ENCODE measurements around the gene PDE4A. TPM values are rescaled to one million over a fixed set of nuclear protein-coding genes. Genes with fewer than 3 reads are reported as not detected.

Gene PDE4A
- total RNA-seq, 1 experiment from 2014 or later = 3.7 TPM

DNA sequence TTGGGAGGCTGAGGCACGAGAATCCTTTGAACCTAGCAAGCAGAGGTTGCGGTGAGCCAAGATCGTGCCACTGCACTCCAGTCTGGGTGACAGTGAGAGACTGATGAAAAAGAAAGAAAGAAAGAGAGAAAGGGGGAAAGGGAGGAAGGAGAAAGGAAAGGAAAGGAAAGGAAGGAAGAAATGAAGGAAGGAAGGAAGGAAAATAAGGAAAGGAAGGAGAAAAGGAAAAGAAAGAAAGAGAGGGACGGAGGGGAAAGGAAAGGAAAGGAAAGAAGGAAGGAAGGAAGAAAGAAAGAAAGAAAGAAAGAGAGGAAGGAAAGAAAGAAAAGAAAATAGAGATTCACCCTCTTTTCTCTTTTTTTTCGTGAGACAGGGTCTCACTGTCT lies 8.7 kb downstream of the PDE4A start:
- no peak for DNase-seq
- Histone ChIP-seq H3K36me3 (no peaks in the 10 kb centered on the region), H3K27ac (no peak overlapping the region), H3K27me3 (no peaks in the 10 kb centered on the region), H3K9me3 (replicated peaks) (no peaks in the 10 kb centered on the region), H3K4me3 (no peak overlapping the region), H3K4me1 (peaks cover 8% of the 10 kb centered on the region)

- no peaks in the 10 kb centered on the region for H3K27me3 ChIP-seq
- H3K4me3 ChIP-seq = peak overlapping the region; percentile 57
- H3K9me3 ChIP-seq (replicated peaks) = no peaks in the 10 kb centered on the region
- H3K36me3 ChIP-seq = no peaks in the 10 kb centered on the region
- DNase-seq = peak; percentile 34 to 59
- H3K4me1 ChIP-seq = 0 out of 2 replicates have a peak, but pooled peaks cover 3% of the 10 kb centered on the region
- no peak overlapping the region for H3K27ac ChIP-seq
These were observed 10.3 kb downstream of the PDE4A start for GRCh38 chr19:10430505-10431253.

DNA sequence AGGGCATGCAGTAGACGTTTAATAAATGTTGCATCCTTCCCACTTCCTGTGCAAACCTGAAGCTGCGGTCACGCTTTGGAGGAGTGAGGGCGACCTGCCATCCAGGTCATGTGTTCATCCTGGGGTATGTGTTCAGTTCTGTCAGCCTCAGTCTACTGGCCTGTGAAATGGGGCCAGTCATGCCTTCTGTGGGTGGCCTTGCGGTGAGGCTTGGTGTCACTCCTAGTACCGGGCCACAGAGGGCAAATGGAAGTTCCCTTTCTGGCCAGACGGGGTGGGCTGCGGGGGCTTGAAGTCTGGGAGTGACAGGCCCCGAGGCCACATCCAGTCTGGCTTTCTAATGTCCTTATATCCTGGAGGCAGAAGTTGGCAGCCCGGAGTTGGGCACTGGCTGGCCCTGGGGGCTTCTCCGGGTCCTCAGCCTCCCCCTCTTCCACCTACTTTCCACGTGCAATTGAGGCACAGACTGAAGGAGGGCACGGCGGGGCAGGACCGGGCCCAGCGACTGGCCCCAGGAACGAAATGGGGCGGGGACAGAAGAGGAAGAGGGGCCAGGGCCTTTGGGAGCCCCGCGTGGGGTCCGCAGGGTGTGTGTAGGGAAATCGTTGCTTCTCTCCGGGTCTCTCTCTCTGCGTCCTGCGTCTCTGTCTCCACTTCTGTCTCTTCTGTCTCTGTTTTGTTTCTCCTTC lies 11.1 kb downstream of the PDE4A start:
- Histone ChIP-seq H3K4me1 (0 out of 2 replicates have a peak, but pooled peaks cover 3% of the 10 kb centered on the region), H3K27ac (no peak overlapping the region; the same call in 1 of the 2 replicates), H3K4me3 (peak overlapping the region; percentile 57), H3K9me3 (replicated peaks) (no peaks in the 10 kb centered on the region), H3K27me3 (no peaks in the 10 kb centered on the region), H3K36me3 (no peaks in the 10 kb centered on the region)
- no peak for DNase-seq

GRCh38 chr19:10431943-10432735 lies 11.8 kb downstream of the PDE4A start:
- H3K4me3 ChIP-seq = peak overlapping the region; percentile 57
- peak; percentile 67 to 69 for DNase-seq
- H3K36me3 ChIP-seq = no peaks in the 10 kb centered on the region
- 0 out of 2 replicates have a peak, but pooled peaks cover 3% of the 10 kb centered on the region for H3K4me1 ChIP-seq
- H3K27ac ChIP-seq = no peak overlapping the region; the same call in 1 of the 2 replicates
- H3K27me3 ChIP-seq = no peaks in the 10 kb centered on the region
- H3K9me3 ChIP-seq (replicated peaks) = no peaks in the 10 kb centered on the region

- Histone ChIP-seq H3K4me1 (0 out of 2 replicates have a peak, but pooled peaks cover 3% of the 10 kb centered on the region), H3K36me3 (no peaks in the 10 kb centered on the region), H3K4me3 (peak overlapping the region; percentile 57), H3K27ac (no peak overlapping the region), H3K27me3 (no peaks in the 10 kb centered on the region), H3K9me3 (replicated peaks) (no peaks in the 10 kb centered on the region)
- no peak for DNase-seq
These were observed 12.4 kb downstream of the PDE4A start for GRCh38 chr19:10432736-10433130.

GRCh38 chr19:10433131-10433536 lies 12.8 kb downstream of the PDE4A start:
- no peak overlapping the region for H3K27ac ChIP-seq
- H3K4me1 ChIP-seq = 0 out of 2 replicates have a peak, but pooled peaks cover 3% of the 10 kb centered on the region
- no peak for DNase-seq
- no peaks in the 10 kb centered on the region for H3K27me3 ChIP-seq
- H3K36me3 ChIP-seq = no peaks in the 10 kb centered on the region
- H3K4me3 ChIP-seq = no peak overlapping the region
- no peaks in the 10 kb centered on the region for H3K9me3 ChIP-seq (replicated peaks)

GRCh38 chr19:10439588-10439987 lies 19.2 kb downstream of the PDE4A start:
- peak; percentile 65 to 77 for DNase-seq
- Histone ChIP-seq H3K4me1 (peaks cover 8% of the 10 kb centered on the region; the same call in 1 of the 2 replicates), H3K27me3 (no peaks in the 10 kb centered on the region), H3K36me3 (no peaks in the 10 kb centered on the region), H3K27ac (peak overlapping the region; percentile 42), H3K9me3 (replicated peaks) (no peaks in the 10 kb centered on the region), H3K4me3 (no peak overlapping the region)

- Histone ChIP-seq H3K36me3 (no peaks in the 10 kb centered on the region), H3K27me3 (no peaks in the 10 kb centered on the region), H3K9me3 (replicated peaks) (no peaks in the 10 kb centered on the region), H3K27ac (no peak overlapping the region), H3K4me3 (no peak overlapping the region), H3K4me1 (peaks cover 8% of the 10 kb centered on the region; the same call in 1 of the 2 replicates)
- DNase-seq = no peak
These were observed 22.4 kb downstream of the PDE4A start for GRCh38 chr19:10442698-10443097.

DNA sequence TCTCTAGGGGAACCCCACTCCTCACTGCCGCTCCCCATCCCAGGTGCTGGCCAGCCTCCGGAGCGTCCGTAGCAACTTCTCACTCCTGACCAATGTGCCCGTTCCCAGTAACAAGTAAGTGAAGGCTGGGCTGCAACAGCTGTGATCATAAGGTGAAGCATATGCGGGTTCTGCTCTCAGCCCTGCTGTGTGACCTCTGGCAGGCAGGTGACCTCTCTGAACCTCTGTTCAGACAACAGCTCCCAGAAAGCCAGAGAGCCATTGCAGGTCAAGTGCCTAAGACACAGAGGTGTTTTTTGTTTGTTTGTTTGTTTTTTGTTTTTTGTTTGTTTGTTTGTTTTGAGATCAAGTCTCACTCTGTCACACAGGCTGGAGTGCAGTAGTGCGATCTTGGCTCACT lies 28.7 kb downstream of the PDE4A start:
- Histone ChIP-seq H3K36me3 (no peaks in the 10 kb centered on the region), H3K27ac (no peak overlapping the region), H3K4me3 (no peak overlapping the region)

GRCh38 chr19:10450191-10450852 lies 30.0 kb downstream of the PDE4A start:
- Histone ChIP-seq H3K36me3 (no peaks in the 10 kb centered on the region), H3K27me3 (no peaks in the 10 kb centered on the region), H3K4me3 (no peak overlapping the region), H3K27ac (no peak overlapping the region), H3K9me3 (replicated peaks) (no peaks in the 10 kb centered on the region), H3K4me1 (peaks cover 14% of the 10 kb centered on the region)
- DNase-seq = no peak

More for the DNA sequence above, 28.7 kb downstream of the PDE4A start:
- DNase-seq = no peak
- Histone ChIP-seq H3K4me1 (peaks cover 12% of the 10 kb centered on the region), H3K27me3 (no peaks in the 10 kb centered on the region), H3K9me3 (replicated peaks) (no peaks in the 10 kb centered on the region)

- DNase-seq = peak; percentile 57 to 65
- peaks cover 14% of the 10 kb centered on the region for H3K4me1 ChIP-seq
- no peak overlapping the region for H3K27ac ChIP-seq
- no peaks in the 10 kb centered on the region for H3K9me3 ChIP-seq (replicated peaks)
- H3K36me3 ChIP-seq = no peaks in the 10 kb centered on the region
- H3K4me3 ChIP-seq = no peak overlapping the region
- no peaks in the 10 kb centered on the region for H3K27me3 ChIP-seq
These were observed 30.7 kb downstream of the PDE4A start for GRCh38 chr19:10450853-10451609.

GRCh38 chr19:10452726-10453618 lies 32.6 kb downstream of the PDE4A start:
- Histone ChIP-seq H3K9me3 (replicated peaks) (no peaks in the 10 kb centered on the region), H3K4me3 (no peak overlapping the region), H3K36me3 (no peaks in the 10 kb centered on the region), H3K27me3 (no peaks in the 10 kb centered on the region), H3K4me1 (peaks cover 14% of the 10 kb centered on the region), H3K27ac (no peak overlapping the region)
- peak; percentile 65 to 76 for DNase-seq

DNA sequence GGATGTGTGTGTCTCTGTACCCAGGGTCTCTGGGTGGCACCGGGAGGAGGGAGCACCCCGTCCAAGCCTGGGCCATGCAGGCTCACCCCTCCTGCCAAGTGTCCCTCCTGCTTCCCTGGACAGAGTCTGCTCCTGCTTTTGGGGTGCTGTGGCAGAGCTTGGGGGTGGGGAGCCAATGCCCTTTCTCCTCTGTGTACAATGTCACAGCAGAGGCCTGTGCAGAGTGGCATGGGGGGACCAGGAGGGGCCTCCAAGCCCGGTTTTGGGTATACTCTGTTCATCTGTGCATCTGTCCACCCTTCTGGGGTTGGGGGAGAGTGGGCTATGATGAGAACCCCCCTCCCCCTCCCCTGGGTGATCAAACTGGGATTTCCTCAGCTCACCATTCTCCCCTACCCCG lies 33.5 kb downstream of the PDE4A start:
- DNase-seq = no peak
- no peak overlapping the region for H3K27ac ChIP-seq
- H3K27me3 ChIP-seq = no peaks in the 10 kb centered on the region
- no peak overlapping the region for H3K4me3 ChIP-seq
- peaks cover 14% of the 10 kb centered on the region for H3K4me1 ChIP-seq
- H3K9me3 ChIP-seq (replicated peaks) = no peaks in the 10 kb centered on the region
- no peaks in the 10 kb centered on the region for H3K36me3 ChIP-seq
